ENCODE measurements around the gene MYH3.
"Not testable (repeated sequence)": the region's sequence is repeated elsewhere in the genome, so short reads cannot be mapped to it uniquely, and the experiment has no call there.

The MYH3 gene

DNA sequence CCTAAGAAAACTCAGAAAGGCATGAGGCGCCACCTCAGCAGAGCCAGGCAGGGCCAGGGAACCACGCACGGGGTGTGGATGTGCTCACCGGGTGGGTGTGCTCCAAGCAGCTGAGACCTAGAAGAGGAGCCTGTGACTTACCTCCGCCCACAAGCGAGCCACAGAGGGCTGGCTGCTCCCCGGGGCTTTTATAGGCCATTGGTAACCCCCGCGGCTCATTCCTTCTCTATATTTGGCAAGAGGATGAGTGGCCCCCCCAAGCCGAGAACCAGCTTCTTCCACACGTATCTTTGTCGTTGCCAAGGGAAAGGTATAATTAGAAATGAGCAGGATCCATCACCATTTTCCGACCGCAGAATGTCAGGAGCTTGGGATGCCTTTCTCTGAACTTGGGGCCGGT, at the start of gene MYH3:
Gene MYH3, minus strand, starts transcription at position 162 of the 400 bp plus-strand sequence. CDS start 2,245 bp downstream, outside the sequence.
- no peak for DNase-seq
- TF ChIP-seq GATA1 (IDR thresholded peaks at IDR 0.05; ENCODE audit: low read depth, low read length) (no peak), POLR2A (IDR thresholded peaks at IDR 0.05; ENCODE audit: low read length) (no peak)

DNA sequence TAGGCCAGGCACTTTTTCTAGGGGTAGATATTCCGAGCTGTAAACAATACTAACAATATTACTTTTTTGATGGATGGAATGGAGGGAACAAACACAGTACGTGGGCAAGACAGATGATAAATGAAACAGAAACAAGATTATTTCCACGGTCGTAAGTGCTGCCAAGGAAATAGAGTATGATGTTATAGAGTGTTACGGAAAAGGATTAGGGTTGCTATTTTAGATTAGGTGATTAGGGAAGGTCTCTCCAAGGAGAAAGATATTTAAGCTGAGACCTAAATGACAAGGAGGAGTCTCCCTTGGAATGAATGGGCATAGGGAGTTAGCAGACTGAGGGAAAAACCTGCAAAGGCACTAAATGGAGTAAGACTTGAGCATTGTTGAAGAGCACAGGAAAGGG, 48.6 kb upstream of the MYH3 start:
- DNase-seq: no peak
- TF ChIP-seq GATA1 (IDR thresholded peaks at IDR 0.05; ENCODE audit: low read depth, low read length) (no peak), POLR2A (IDR thresholded peaks at IDR 0.05; ENCODE audit: low read length) (no peak)

DNA sequence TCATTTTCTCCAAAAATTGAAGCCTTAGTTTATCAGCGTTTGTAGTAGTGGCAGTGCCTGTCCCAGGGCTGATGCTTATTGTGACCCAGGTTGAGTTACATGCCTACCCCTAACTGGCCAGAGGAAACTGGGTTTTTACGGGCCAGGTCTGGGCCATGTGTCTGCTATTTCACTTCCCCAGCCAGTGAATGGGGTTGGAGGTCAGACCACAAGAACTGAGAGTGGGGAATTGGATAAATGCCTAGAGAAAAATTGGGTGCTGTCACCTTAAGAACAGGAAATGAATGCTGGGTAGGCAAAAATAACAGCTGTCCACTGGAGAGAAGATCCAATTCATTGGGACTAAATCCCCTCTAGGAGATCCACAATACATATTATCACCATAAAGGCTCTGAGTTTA, 45.5 kb upstream of the MYH3 start:
- TF ChIP-seq POLR2A (IDR thresholded peaks at IDR 0.05; ENCODE audit: low read length): no peak
- TF ChIP-seq GATA1 (IDR thresholded peaks at IDR 0.05; ENCODE audit: low read depth, low read length): no peak
- no peak for DNase-seq

DNA sequence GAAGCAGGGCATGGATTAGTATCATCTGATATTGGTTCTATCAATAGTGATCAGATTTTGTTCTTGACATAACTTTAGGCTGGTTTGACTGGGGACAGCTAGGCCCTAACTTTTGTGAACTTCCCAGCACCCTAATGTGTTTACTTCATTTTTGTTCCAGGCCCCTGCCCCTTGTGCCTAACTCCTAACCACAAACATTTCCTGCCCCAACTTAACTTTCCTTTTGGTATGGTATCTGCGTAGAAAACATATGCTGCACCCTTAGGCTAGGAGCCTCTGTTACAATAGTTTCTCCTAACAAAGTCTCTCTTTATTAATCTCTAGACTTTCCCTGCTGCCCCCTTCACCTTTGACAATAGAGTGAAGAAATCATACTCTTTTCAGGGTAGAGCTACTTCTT, 42.7 kb upstream of the MYH3 start:
- DNase-seq: no peak
- TF ChIP-seq GATA1 (IDR thresholded peaks at IDR 0.05; ENCODE audit: low read depth, low read length): no peak

DNA sequence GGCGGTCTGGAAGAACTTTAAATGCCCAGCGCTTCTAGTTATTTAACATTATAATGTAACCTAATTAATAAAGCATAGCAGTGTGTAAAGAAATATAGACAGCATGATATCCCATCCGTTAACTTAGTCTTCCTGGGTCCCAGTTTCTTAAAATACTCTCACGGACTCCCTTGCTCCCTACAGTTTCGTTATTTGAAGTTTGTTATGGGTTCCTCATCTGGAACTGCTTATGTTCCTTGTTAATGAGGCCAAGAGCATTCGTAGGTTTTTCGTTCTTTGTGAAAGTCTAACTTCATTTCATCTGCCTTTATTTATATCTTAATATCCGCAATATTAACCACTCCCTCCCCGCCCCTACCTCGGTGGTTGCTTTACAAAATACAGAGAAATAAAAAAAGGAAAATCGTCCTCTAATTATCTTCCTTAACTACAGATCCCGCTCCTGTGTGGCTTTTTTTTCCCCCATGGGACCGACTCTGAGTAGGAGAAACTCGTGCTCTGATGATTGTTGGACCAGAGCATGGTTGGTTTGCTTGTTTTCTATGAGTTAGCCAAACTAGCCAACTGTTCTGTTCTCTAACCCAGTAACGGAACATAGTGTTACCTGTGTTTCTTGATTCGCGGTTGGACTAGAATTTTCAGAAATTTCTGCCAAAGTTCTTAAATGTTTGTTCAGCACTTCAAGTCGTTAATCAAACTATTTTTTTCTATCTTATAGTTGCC, 41.1 kb upstream of the MYH3 start:
- no peak for TF ChIP-seq POLR2A (IDR thresholded peaks at IDR 0.05; ENCODE audit: low read length)
- no peak for TF ChIP-seq GATA1 (IDR thresholded peaks at IDR 0.05; ENCODE audit: low read depth, low read length)
- DNase-seq: peak; percentile 42 to 61

DNA sequence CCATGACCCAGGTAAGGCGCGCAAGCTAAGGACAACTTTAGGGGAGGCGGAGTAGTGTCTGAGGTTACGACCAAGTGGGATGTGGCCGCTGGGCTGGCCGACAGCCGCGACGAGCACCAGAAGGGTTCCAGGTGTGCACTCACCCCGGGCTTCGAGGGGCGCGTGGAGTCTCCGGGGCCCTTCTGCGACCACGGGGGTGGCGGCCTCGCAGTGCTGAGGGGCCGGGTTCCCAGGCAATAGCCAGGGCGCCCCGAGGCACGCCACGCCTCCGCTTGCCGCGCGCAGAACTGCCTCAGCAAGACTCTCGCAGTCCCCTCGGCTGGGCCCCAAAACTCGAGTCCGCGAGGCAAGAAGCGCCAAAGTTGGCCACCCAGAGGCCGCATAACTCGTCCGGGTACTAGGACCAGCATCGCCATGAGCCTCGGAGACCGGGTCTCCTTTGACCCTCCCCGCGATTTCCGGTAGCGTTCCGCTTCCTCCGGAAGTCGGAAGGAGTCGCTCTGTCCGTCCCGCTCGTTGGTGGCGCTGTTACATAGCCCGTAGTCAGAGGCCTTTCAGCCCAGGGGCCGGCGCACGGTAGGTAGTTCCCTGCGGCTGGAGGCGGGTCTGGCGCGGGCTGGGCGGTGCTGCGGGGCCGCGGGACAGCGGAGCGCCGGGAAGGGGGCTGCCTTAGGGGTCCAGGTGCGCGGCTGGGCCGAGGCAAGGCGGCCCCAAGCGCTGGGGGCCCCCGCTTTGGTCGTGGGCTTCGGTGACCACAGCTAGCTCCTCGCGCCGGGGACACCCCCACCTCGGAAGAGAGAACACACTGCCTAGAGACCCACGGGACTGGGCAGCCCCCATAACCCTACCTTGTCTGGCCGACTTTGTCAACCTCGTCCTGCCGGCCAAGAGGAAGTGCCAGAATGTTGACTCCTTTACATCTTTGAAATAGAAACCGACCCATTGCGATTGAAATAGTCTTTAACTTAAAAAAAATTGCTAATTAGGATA, 40.3 kb upstream of the MYH3 start, which contains the start of the genes ADPRM and SCO1:
Gene ADPRM, plus strand, starts transcription at position 503 of the 990 bp plus-strand sequence. CDS start 7,333 bp downstream, outside the sequence.
Gene SCO1, minus strand, starts transcription at position 442 of the 990 bp plus-strand sequence. Its CDS starts 26 bp downstream, at position 416.
- peak; percentile 94 to 95 for DNase-seq
- TF ChIP-seq GATA1 (IDR thresholded peaks at IDR 0.05; ENCODE audit: low read depth, low read length) (no peak), POLR2A (IDR thresholded peaks at IDR 0.05; ENCODE audit: low read length) (peak; percentile 94)

DNA sequence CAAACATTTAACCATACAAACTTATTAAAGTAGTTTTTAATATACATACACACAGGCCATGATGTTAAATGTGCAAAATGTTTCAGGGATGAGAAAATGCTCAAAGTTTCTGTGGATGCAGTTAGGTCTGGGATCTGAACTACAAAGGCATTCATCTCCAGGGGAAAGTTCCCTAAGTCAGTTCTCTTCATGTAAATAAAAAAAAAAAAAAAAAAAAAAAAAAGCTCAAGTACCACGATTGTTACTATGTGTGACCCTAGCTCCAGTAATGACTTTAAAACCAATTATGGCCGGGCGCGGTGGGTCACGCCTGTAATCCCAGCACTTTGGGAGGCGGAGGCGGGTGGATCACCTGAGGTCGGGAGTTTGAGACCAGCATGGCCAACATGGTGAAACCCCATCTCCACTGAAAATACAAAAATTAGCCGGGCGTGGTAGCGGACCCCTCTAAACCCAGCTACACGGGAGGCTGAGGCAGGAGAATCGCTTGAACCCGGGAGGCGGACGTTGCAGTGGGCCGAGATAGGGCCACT, 38.8 kb upstream of the MYH3 start:
- not testable (repeated sequence) for DNase-seq

DNA sequence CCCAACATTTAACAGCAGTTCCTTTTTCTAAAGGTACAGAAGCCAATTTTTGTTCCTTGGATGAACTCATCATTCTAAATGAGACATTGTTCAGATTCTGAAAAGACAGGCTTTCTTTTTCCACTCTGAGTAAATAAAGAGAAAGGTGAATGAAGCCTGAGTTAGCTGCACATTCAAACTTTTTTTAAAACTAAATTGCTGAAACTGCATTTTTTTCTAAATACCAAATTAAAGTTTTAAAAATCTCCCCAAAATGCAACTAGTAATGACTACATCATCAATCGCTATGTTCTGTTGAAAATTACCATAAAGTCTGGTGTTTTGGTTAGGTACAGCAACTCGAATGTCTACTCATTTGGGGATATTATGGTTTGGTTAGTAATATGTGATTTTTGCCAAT, 30.4 kb upstream of the MYH3 start:
- no peak for DNase-seq
- TF ChIP-seq POLR2A (IDR thresholded peaks at IDR 0.05; ENCODE audit: low read length) (no peak), GATA1 (IDR thresholded peaks at IDR 0.05; ENCODE audit: low read depth, low read length) (no peak)

DNA sequence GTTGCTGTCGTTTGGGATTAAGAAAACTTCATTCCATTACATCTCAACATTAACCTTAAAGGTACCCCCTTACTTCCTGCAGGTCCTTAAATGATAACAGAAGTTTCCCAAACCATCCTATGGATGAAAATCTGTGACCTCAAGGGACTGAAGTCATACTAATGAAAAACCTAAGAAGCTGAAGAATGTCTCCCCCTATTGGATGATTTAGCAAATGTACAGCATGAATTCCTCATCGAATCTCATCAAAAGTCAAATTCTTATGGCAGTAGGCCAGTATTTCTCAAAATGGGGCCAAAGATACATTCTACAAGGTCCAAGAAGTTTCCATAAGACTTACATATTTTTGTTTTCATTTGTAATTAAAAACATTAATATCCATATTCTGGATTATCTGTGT, 26.7 kb upstream of the MYH3 start:
- DNase-seq: peak; percentile 39 to 51
- TF ChIP-seq POLR2A (IDR thresholded peaks at IDR 0.05; ENCODE audit: low read length): no peak
- no peak for TF ChIP-seq GATA1 (IDR thresholded peaks at IDR 0.05; ENCODE audit: low read depth, low read length)

DNA sequence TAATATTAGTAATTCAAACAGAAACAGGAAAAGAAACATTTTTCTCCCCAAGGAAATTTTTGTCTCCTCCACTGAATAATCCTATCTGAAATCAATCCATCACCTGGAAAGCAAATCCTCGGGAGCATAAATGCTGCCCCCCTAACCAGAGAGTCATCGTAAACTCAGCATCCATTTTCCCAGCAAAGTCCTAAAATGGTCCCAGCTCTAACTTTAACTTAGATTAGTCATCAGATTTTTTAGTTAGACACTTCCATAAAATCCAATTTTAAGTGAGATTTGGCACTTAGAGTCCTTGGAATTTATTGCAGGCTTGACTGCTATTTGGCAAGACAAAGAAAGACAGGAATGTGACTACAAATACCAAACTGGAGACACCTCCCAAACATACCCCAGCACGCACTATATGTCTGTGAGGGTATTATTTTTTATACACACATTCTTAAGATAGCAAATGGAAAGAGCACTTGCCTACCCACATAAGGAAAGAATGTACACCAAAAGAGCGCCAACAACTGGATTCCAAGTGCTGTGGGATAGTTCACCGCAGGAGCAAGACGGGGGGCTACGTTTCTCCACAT, 24.8 kb upstream of the MYH3 start:
- DNase-seq: no peak
- TF ChIP-seq POLR2A (IDR thresholded peaks at IDR 0.05; ENCODE audit: low read length): no peak
- no peak for TF ChIP-seq GATA1 (IDR thresholded peaks at IDR 0.05; ENCODE audit: low read depth, low read length)

DNA sequence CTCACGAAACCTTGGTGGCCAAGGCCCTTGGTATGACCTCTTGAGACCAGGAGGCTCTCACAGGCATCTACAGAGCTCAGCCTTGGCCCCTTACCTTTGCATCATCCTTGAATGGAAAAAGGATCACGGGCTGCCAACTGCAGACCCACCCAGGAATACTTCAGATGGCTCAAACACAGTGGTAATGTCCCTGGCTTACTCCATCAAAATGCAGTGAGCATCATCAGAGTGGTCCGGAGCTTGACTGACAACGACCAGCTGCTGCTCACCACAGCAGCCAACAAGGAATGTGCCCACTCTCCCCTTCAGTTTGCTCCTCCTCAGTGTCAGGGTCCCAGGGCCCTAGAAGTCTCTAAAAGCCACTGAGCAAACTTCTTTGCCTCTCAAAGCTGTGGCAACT, 17.6 kb upstream of the MYH3 start:
- TF ChIP-seq POLR2A (IDR thresholded peaks at IDR 0.05; ENCODE audit: low read length): no peak
- TF ChIP-seq GATA1 (IDR thresholded peaks at IDR 0.05; ENCODE audit: low read depth, low read length): no peak
- no peak for DNase-seq

DNA sequence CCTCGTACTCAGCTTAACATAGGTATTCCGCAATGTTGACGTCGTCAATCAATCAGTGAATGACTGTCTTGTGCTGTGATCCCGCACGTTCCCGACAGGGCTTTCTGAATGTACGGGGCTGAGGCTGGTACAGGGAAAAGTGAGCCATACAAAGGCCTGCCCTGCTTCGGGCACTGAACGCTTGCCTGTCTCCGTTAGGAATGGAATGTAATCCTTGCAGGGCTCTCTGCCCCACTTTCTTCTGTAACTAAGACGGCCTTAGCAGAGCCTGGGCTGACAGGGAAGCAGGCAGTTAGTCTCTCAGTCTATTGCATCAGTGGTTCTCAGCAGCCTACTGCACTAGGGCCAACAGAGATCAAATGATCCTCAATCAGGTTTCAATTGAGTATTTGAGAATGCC, 16.2 kb upstream of the MYH3 start:
- no peak for DNase-seq
- TF ChIP-seq GATA1 (IDR thresholded peaks at IDR 0.05; ENCODE audit: low read depth, low read length) (no peak), POLR2A (IDR thresholded peaks at IDR 0.05; ENCODE audit: low read length) (no peak)

DNA sequence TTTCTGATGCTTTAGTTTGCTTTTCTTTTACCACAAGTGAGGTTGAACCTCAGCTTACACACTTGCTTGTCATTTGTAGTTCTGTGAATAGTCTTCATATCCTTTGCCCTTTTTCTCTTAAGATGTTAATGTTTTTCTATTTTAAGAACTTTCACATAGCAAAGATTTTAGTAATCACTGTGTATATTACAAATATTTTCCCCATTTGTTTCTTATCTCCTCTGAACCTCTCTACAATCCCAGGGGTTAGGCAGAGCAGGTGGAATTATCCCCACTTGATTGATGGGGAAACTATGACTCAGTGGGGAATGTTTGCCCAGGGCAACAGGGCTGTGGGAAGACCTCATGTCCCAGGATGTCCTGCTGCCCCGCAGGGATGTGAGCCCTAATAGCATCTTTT, 11.7 kb upstream of the MYH3 start:
- no peak for DNase-seq
- TF ChIP-seq GATA1 (IDR thresholded peaks at IDR 0.05; ENCODE audit: low read depth, low read length) (no peak), POLR2A (IDR thresholded peaks at IDR 0.05; ENCODE audit: low read length) (no peak)

DNA sequence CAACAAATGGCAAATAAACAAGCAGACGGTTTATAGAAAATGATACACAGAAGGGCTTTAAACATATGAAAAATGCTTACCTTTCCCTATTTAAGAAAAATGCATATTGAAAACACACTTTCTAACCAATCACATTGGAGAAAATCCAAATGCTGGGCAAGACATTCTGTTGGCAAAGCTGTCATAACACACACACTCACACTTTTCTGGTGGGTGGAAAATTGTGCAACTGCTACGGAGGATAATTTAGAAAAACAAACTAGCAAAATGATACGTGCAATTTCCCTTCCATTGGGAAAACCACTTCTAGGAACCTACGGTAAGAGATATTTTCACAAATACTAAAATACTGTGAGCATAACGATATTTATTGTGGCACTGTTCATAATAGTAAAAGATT, 9.8 kb upstream of the MYH3 start:
- TF ChIP-seq GATA1 (IDR thresholded peaks at IDR 0.05; ENCODE audit: low read depth, low read length) (no peak), POLR2A (IDR thresholded peaks at IDR 0.05; ENCODE audit: low read length) (no peak)

More for the DNA sequence above, 9.8 kb upstream of the MYH3 start:
- no peak for DNase-seq

Measured in erythroblast (primary cell).